ENCODE data around the gene AP1S3.

- TF ChIP-seq, protein P1, sequence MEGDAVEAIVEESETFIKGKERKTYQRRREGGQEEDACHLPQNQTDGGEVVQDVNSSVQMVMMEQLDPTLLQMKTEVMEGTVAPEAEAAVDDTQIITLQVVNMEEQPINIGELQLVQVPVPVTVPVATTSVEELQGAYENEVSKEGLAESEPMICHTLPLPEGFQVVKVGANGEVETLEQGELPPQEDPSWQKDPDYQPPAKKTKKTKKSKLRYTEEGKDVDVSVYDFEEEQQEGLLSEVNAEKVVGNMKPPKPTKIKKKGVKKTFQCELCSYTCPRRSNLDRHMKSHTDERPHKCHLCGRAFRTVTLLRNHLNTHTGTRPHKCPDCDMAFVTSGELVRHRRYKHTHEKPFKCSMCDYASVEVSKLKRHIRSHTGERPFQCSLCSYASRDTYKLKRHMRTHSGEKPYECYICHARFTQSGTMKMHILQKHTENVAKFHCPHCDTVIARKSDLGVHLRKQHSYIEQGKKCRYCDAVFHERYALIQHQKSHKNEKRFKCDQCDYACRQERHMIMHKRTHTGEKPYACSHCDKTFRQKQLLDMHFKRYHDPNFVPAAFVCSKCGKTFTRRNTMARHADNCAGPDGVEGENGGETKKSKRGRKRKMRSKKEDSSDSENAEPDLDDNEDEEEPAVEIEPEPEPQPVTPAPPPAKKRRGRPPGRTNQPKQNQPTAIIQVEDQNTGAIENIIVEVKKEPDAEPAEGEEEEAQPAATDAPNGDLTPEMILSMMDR (IDR thresholded peaks at IDR 0.05), result no peak
- TF ChIP-seq USF2 (IDR thresholded peaks at IDR 0.05), result no peak
- no peak for TF ChIP-seq NFE2L2 (conservative IDR thresholded peaks at IDR 0.05; ENCODE audit: low read length)
- TF ChIP-seq EP300 (IDR thresholded peaks at IDR 0.05), result no peak
- no peak for TF ChIP-seq POLR2A (IDR thresholded peaks at IDR 0.05; ENCODE audit: low read length)
- TF ChIP-seq, protein P2, sequence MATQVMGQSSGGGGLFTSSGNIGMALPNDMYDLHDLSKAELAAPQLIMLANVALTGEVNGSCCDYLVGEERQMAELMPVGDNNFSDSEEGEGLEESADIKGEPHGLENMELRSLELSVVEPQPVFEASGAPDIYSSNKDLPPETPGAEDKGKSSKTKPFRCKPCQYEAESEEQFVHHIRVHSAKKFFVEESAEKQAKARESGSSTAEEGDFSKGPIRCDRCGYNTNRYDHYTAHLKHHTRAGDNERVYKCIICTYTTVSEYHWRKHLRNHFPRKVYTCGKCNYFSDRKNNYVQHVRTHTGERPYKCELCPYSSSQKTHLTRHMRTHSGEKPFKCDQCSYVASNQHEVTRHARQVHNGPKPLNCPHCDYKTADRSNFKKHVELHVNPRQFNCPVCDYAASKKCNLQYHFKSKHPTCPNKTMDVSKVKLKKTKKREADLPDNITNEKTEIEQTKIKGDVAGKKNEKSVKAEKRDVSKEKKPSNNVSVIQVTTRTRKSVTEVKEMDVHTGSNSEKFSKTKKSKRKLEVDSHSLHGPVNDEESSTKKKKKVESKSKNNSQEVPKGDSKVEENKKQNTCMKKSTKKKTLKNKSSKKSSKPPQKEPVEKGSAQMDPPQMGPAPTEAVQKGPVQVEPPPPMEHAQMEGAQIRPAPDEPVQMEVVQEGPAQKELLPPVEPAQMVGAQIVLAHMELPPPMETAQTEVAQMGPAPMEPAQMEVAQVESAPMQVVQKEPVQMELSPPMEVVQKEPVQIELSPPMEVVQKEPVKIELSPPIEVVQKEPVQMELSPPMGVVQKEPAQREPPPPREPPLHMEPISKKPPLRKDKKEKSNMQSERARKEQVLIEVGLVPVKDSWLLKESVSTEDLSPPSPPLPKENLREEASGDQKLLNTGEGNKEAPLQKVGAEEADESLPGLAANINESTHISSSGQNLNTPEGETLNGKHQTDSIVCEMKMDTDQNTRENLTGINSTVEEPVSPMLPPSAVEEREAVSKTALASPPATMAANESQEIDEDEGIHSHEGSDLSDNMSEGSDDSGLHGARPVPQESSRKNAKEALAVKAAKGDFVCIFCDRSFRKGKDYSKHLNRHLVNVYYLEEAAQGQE (IDR thresholded peaks at IDR 0.05), result no peak
- no peak for TF ChIP-seq HOXA7 (CRISPR knock-in tag; IDR thresholded peaks at IDR 0.05)
- no peak for TF ChIP-seq MAX (IDR thresholded peaks at IDR 0.05)
- TF ChIP-seq, protein P3, sequence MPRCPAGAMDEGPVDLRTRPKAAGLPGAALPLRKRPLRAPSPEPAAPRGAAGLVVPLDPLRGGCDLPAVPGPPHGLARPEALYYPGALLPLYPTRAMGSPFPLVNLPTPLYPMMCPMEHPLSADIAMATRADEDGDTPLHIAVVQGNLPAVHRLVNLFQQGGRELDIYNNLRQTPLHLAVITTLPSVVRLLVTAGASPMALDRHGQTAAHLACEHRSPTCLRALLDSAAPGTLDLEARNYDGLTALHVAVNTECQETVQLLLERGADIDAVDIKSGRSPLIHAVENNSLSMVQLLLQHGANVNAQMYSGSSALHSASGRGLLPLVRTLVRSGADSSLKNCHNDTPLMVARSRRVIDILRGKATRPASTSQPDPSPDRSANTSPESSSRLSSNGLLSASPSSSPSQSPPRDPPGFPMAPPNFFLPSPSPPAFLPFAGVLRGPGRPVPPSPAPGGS (IDR thresholded peaks at IDR 0.05), result no peak
- no peak for TF ChIP-seq EHMT2 (IDR thresholded peaks at IDR 0.05; ENCODE audit: low read depth)
- TF ChIP-seq JUN (IDR thresholded peaks at IDR 0.05), result no peak
Measured at GRCh38 chr2:223724861-223725260, 112.5 kb downstream of the AP1S3 start.
